Gastrocnemius medialis (tissue), 4 donors: Measurements from ENCODE around the gene INF2. TPM values are rescaled to one million over a fixed set of nuclear protein-coding genes. Genes with fewer than 3 reads are reported as not detected.

Experiments used
- ATAC-seq, 2 donors: fragments of 150-250 bp; one replicate each; pipeline ENCODE4 v1.9.1; 2016
- DNase-seq, 2 donors: peaks; one replicate each; pipeline ENCODE4 v3.0.0-alpha.2; 2019
- H3K27ac ChIP-seq, 4 donors: fragments of 200-600 bp; sonication (generic); 1 replicate in 1 of 4; 2 replicates in 3 of 4; pipeline ENCODE4 v1.5.1; 2016 to 2018; ENCODE audit warnings: mild to moderate bottlenecking in 2 of 4, moderate library complexity in 1 of 4
- H3K27me3 ChIP-seq, 3 donors: fragments of 200-600 bp; sonication (generic) in 2 of 3; 1 replicate in 1 of 3; 2 replicates in 2 of 3; pipeline versions ENCODE4 v1.5.1 to v1.6.0; 2016 to 2019; ENCODE audit warnings: mild to moderate bottlenecking in 1 of 3, moderate library complexity in 1 of 3
- H3K36me3 ChIP-seq, 2 donors: fragments of 200-600 bp; sonication (generic) in 1 of 2; one replicate each; pipeline ENCODE4 v1.5.1; 2017 to 2018
- H3K4me1 ChIP-seq, 2 donors: fragments of 200-600 bp; sonication (generic) in 1 of 2; one replicate each; pipeline ENCODE4 v1.5.1; 2016 to 2017; ENCODE audit warnings: mild to moderate bottlenecking in 2 of 2
- H3K4me3 ChIP-seq, 4 donors: fragments of 200-600 bp; sonication (generic) in 3 of 4; 1 replicate in 1 of 4; 2 replicates in 3 of 4; pipeline ENCODE4 v1.5.1; 2016 to 2019; ENCODE audit warnings: mild to moderate bottlenecking in 2 of 4
- H3K9me3 ChIP-seq, 3 donors: fragments of 200-600 bp; sonication (generic) in 2 of 3; 1 replicate in 1 of 3; 2 replicates in 2 of 3; pipeline ENCODE4 v1.5.1; 2016 to 2019
- CTCF ChIP-seq, 5 experiments: fragments of 450-650 bp in 3 of 5; fragments of 200-600 bp in 2 of 5; sonication (generic) in 2 of 5; IDR thresholded peaks in 4 of 5; conservative IDR thresholded peaks in 1 of 5; 1 replicate in 4 of 5; 2 replicates in 1 of 5; pipeline ENCODE4 v1.5.1; 2016 to 2019; ENCODE audit warnings: antibody characterized with exemption in 5 of 5, mild to moderate bottlenecking in 3 of 5, moderate library complexity in 3 of 5
- POLR2A ChIP-seq, 2 donors: fragments of 450-650 bp; IDR thresholded peaks; one replicate each; pipeline ENCODE4 v1.6.1; 2017; ENCODE audit warnings: antibody characterized with exemption in 2 of 2, mild to moderate bottlenecking in 2 of 2, moderate library complexity in 2 of 2
- in situ Hi-C, 4 donors: fragments of 200-750 bp; cut with MboI; loops; one replicate each; pipeline versions ENCODE4 v1.15.0 to v1.8.0; 2017; ENCODE audit warnings: low sequenced_read_pairs in 4 of 4
- intact Hi-C: fragments of 100-400 bp; cut with DNase I; formaldehyde crosslinking; loops from one replicate; pipeline ENCODE4 v1.15.1; 2023; ENCODE audit warnings: low total_unique reads
- total RNA-seq, 4 donors: library from RNA; depleted of rRNA; stranded (reverse); fragments of >200 nt; gene quantifications; one replicate each; pipeline versions ENCODE4 v1.1.0 to v1.2.3, GENCODE V29; 2016

Gene INF2
- total RNA-seq, 4 donors from 2014 or later, result 11.6 to 34.6 (median 19.7) TPM

- intact Hi-C loops (no loop called here), in situ Hi-C loops (loop anchor here in 2 of 4 donors (5.0 to 25.0 kb wide), 2 partner anchors 60 to 510 kb away; partner anchors contain the start of gene KIF26A (in 1 of the 2))
- no peak overlapping the region for H3K27ac ChIP-seq
- peaks cover 0 to 6% (median 0%) of the 10 kb centered on the region in 3 donors for H3K9me3 ChIP-seq
- DNase-seq, result no peak
- no peak for ATAC-seq
- no peak for TF ChIP-seq CTCF (IDR thresholded peaks at IDR 0.05 in 4 of 5, conservative IDR thresholded peaks at IDR 0.05 in 1 of 5)
- no peak for TF ChIP-seq POLR2A (IDR thresholded peaks at IDR 0.05)
- no peaks in the 10 kb centered on the region for H3K36me3 ChIP-seq
- H3K27me3 ChIP-seq, result peaks cover 0 to 3% (median 0%) of the 10 kb centered on the region in 3 donors
- H3K4me1 ChIP-seq, result peaks cover 0 to 9% of the 10 kb centered on the region in 2 donors
- H3K4me3 ChIP-seq, result no peak overlapping the region
Observed at GRCh38 chr14:104647467-104648043, 41.9 kb upstream of the INF2 start.

- Histone ChIP-seq H3K4me3 (peak overlapping the region; percentile 26 to 41 (median 36)), H3K36me3 (no peaks in the 10 kb centered on the region), H3K4me1 (peaks cover 0 to 9% of the 10 kb centered on the region in 2 donors), H3K27ac (no peak overlapping the region), H3K27me3 (peaks cover 0 to 1% (median 0%) of the 10 kb centered on the region in 3 donors), H3K9me3 (peaks cover 0 to 2% (median 0%) of the 10 kb centered on the region in 3 donors)
- TF ChIP-seq POLR2A (IDR thresholded peaks at IDR 0.05) (no peak), CTCF (IDR thresholded peaks at IDR 0.05 in 4 of 5, conservative IDR thresholded peaks at IDR 0.05 in 1 of 5) (peak; percentile 76 to 99 (median 93))
- peak in 1 of 2 donors; percentile 78 for ATAC-seq
- in situ Hi-C loops (no loop called here), intact Hi-C loops (loop anchor here (1.0 kb wide), 1 partner anchor 58 kb away; no protein-coding TSS in a partner anchor)
- DNase-seq, result no peak
Observed at GRCh38 chr14:104650057-104650980, 39.1 kb upstream of the INF2 start.

- intact Hi-C loops (loop anchor here (1.0 kb wide), 1 partner anchor 57 kb away; no protein-coding TSS in a partner anchor), in situ Hi-C loops (no loop called here)
- peaks cover 0 to 9% of the 10 kb centered on the region in 2 donors for H3K4me1 ChIP-seq
- H3K27ac ChIP-seq, result no peak overlapping the region
- no peak for TF ChIP-seq POLR2A (IDR thresholded peaks at IDR 0.05)
- TF ChIP-seq CTCF (IDR thresholded peaks at IDR 0.05 in 4 of 5, conservative IDR thresholded peaks at IDR 0.05 in 1 of 5), result no peak
- ATAC-seq, result no peak
- DNase-seq, result no peak
- no peaks in the 10 kb centered on the region for H3K27me3 ChIP-seq
- H3K9me3 ChIP-seq, result no peaks in the 10 kb centered on the region
- H3K36me3 ChIP-seq, result no peaks in the 10 kb centered on the region
- H3K4me3 ChIP-seq, result no peak overlapping the region
Observed at GRCh38 chr14:104650981-104651875, 38.2 kb upstream of the INF2 start.

- in situ Hi-C loops, result no loop called here
- ATAC-seq (no peak), DNase-seq (no peak)
- no peak overlapping the region for H3K27ac ChIP-seq
- H3K36me3 ChIP-seq, result no peaks in the 10 kb centered on the region
- peaks cover 0 to 9% of the 10 kb centered on the region in 2 donors for H3K4me1 ChIP-seq
- H3K4me3 ChIP-seq, result no peak overlapping the region
- no peaks in the 10 kb centered on the region for H3K27me3 ChIP-seq
- intact Hi-C loops, result no loop called here
- TF ChIP-seq POLR2A (IDR thresholded peaks at IDR 0.05), result no peak
- TF ChIP-seq CTCF (IDR thresholded peaks at IDR 0.05 in 4 of 5, conservative IDR thresholded peaks at IDR 0.05 in 1 of 5), result no peak
- H3K9me3 ChIP-seq, result no peaks in the 10 kb centered on the region
Observed at GRCh38 chr14:104651876-104652260, 37.5 kb upstream of the INF2 start.
